A375 (cell line): Measurements from ENCODE around the gene PPP2R5E. TPM values are rescaled to one million over a fixed set of nuclear protein-coding genes. Genes with fewer than 3 reads are reported as not detected.

ENCODE experiments used
- small RNA-seq: library from RNA; depleted of rRNA; stranded (forward); fragments of <200 nt; gene quantifications from one replicate; pipeline ENCODE3, GENCODE V24; 2014
- total RNA-seq: library from RNA; depleted of rRNA; stranded (reverse); fragments of >200 nt; shearing (Covaris generic); gene quantifications from 2 replicates; pipeline ENCODE4 v1.2.3, GENCODE V29; 2014; rRNA removed

Gene PPP2R5E
- total RNA-seq: 6.6 and 7.2 TPM in 2 replicates

DNA sequence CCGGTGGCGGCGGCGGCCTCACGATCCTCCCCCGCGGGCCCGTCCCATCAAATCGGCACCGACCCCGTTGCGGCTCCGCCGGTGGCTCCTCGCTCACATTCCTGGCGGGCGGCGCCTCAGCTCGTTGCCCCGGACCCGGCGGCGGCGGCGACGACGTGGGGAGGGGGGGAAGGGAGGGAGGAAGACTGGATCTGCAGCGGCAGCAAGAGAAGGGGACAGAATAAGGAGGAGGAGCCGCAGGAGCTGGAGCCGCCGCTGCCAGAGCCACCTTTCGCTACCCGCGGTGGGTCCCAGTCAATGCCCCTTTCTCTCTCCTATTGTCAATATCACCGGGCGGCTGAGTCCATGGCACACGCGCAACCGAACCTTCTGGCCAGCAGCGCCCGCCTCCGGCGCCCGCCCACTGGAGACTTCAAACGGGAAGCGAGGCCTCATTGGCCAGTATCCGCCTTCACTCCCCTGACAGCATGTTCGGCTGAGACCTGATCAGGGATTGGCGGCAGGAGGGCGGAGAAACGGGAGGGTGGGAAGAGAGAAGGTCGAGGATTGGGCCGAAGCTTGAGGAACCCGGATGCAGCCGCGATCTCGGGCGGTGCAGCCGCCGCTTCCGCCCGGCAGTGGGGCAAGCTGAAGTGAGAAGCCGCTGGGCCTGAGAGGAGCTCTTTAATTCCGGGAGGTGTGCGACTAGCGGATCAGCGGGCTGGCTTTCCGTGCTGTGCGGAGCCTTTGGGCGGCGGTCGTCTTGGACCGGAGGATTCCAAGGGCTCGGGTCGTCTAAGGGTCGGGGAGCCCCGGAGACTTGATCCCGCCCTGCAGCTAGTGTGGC lies at the start of gene PPP2R5E:
Gene PPP2R5E, minus strand, starts transcription at position 378 of the 826 bp plus-strand sequence. CDS start 3,692 bp downstream, outside the sequence.

Small RNAs within 50 kb of the gene (small RNA-seq; reads per million reads assigned to genes)
- gene RF00601: not detected

Other genes starting within 250 kb of the PPP2R5E start
- not detected in 2 replicates for gene GPHB5, start 224.4 kb downstream of the PPP2R5E start, total RNA-seq
- gene WDR89, start 98.5 kb upstream of the PPP2R5E start, total RNA-seq: 5.2 and 5.8 TPM in 2 replicates
- 6.3 and 6.9 TPM in 2 replicates for gene SGPP1, start 184.7 kb upstream of the PPP2R5E start, total RNA-seq